Measurements from ENCODE around the gene PPFIA3.

PPFIA3 gene

GRCh38 chr19:49102303-49102702 is 17.0 kb upstream of the PPFIA3 start:
- no peaks in the 10 kb centered on the region; the same call in 1 of the 2 replicates for H4K20me1 ChIP-seq (ENCODE audit: low read depth, low read length)
- H2AFZ ChIP-seq (ENCODE audit: low read depth, low read length, severe bottlenecking) = no peak overlapping the region
- H3F3A ChIP-seq (ENCODE audit: insufficient read depth) = peaks cover 4% of the 10 kb centered on the region; the same call in 1 of the 2 replicates
- H3K79me2 ChIP-seq (ENCODE audit: insufficient read depth, low read length) = peaks cover 13% of the 10 kb centered on the region
- H3K9me3 ChIP-seq (ENCODE audit: insufficient read depth, low read length) = no peaks in the 10 kb centered on the region
- H3K4me3 ChIP-seq (ENCODE audit: insufficient read depth, low read length, poor library complexity, severe bottlenecking) = no peak overlapping the region
- no peaks in the 10 kb centered on the region for H3K27me3 ChIP-seq (ENCODE audit: low read length)
- H3K27ac ChIP-seq (ENCODE audit: low read depth, low read length) = no peak overlapping the region
- TF ChIP-seq EZH2phosphoT487 (conservative IDR thresholded peaks at IDR 0.05; ENCODE audit: low read length) (no peak), CTCF (IDR thresholded peaks at IDR 0.05; ENCODE audit: insufficient read depth, low read length, poor library complexity, severe bottlenecking) (no peak)
- no peak overlapping the region for H3K9ac ChIP-seq (ENCODE audit: low read length)
- H3K4me2 ChIP-seq (ENCODE audit: low read depth, low read length, poor library complexity, severe bottlenecking) = no peak overlapping the region
- H3K36me3 ChIP-seq (ENCODE audit: low read length) = peaks cover 16% of the 10 kb centered on the region
- H3K9me2 ChIP-seq (replicated peaks; ENCODE audit: insufficient read depth, low read length) = no peaks in the 10 kb centered on the region

GRCh38 chr19:49103331-49104085 is 15.8 kb upstream of the PPFIA3 start:
- Histone ChIP-seq H3K9ac (ENCODE audit: low read length) (no peak overlapping the region), H3K27ac (ENCODE audit: low read depth, low read length) (no peak overlapping the region), H3K79me2 (ENCODE audit: insufficient read depth, low read length) (peaks cover 6% of the 10 kb centered on the region; the same call in 1 of the 2 replicates), H3K36me3 (ENCODE audit: low read length) (peaks cover 10% of the 10 kb centered on the region), H4K20me1 (ENCODE audit: low read depth, low read length) (no peaks in the 10 kb centered on the region; the same call in 1 of the 2 replicates), H3K4me2 (ENCODE audit: low read depth, low read length, poor library complexity, severe bottlenecking) (no peak overlapping the region), H3K4me3 (ENCODE audit: insufficient read depth, low read length, poor library complexity, severe bottlenecking) (no peak overlapping the region), H3K9me3 (ENCODE audit: insufficient read depth, low read length) (no peaks in the 10 kb centered on the region), H3K9me2 (replicated peaks; ENCODE audit: insufficient read depth, low read length) (no peaks in the 10 kb centered on the region), H3F3A (ENCODE audit: insufficient read depth) (no peaks in the 10 kb centered on the region), H2AFZ (ENCODE audit: low read depth, low read length, severe bottlenecking) (no peak overlapping the region), H3K27me3 (ENCODE audit: low read length) (no peaks in the 10 kb centered on the region)
- no peak for TF ChIP-seq EZH2phosphoT487 (conservative IDR thresholded peaks at IDR 0.05; ENCODE audit: low read length)
- no peak for TF ChIP-seq CTCF (IDR thresholded peaks at IDR 0.05; ENCODE audit: insufficient read depth, low read length, poor library complexity, severe bottlenecking)

- Histone ChIP-seq H3K9me2 (replicated peaks; ENCODE audit: insufficient read depth, low read length) (no peaks in the 10 kb centered on the region), H3K4me2 (ENCODE audit: low read depth, low read length, poor library complexity, severe bottlenecking) (no peak overlapping the region), H3F3A (ENCODE audit: insufficient read depth) (peaks cover 2% of the 10 kb centered on the region), H4K20me1 (ENCODE audit: low read depth, low read length) (no peaks in the 10 kb centered on the region; the same call in 1 of the 2 replicates), H3K9ac (ENCODE audit: low read length) (no peak overlapping the region), H3K79me2 (ENCODE audit: insufficient read depth, low read length) (no peaks in the 10 kb centered on the region), H3K27ac (ENCODE audit: low read depth, low read length) (no peak overlapping the region), H3K4me3 (ENCODE audit: insufficient read depth, low read length, poor library complexity, severe bottlenecking) (no peak overlapping the region), H3K9me3 (ENCODE audit: insufficient read depth, low read length) (no peaks in the 10 kb centered on the region), H2AFZ (ENCODE audit: low read depth, low read length, severe bottlenecking) (no peak overlapping the region), H3K27me3 (ENCODE audit: low read length) (no peaks in the 10 kb centered on the region), H3K36me3 (ENCODE audit: low read length) (peaks cover 3% of the 10 kb centered on the region; the same call in 1 of the 2 replicates)
- TF ChIP-seq EZH2phosphoT487 (conservative IDR thresholded peaks at IDR 0.05; ENCODE audit: low read length) (no peak), CTCF (IDR thresholded peaks at IDR 0.05; ENCODE audit: insufficient read depth, low read length, poor library complexity, severe bottlenecking) (no peak)
Observed at GRCh38 chr19:49104229-49104864, 15.0 kb upstream of the PPFIA3 start.

All from SU-DHL-6 (cell line).